Thyroid gland (tissue), 4 donors: Measurements from ENCODE around the gene RNF19B.

Experiments
- CTCF ChIP-seq, 6 experiments: fragments of 200-600 bp in 3 of 6; fragments of 450-650 bp in 3 of 6; sonication (generic) in 3 of 6; IDR thresholded peaks; one replicate each; pipeline ENCODE4 v1.5.1; 2016 to 2019; ENCODE audit warnings: antibody characterized with exemption in 6 of 6, mild to moderate bottlenecking in 2 of 6, inconsistent platforms in 1 of 6, moderate library complexity in 1 of 6
- POLR2A ChIP-seq, 2 donors: fragments of 450-650 bp; IDR thresholded peaks; one replicate each; pipeline ENCODE4 v1.6.1; 2017; ENCODE audit warnings: antibody characterized with exemption in 2 of 2, mild to moderate bottlenecking in 2 of 2, moderate library complexity in 1 of 2

- TF ChIP-seq CTCF (IDR thresholded peaks at IDR 0.05) (no peak), POLR2A (IDR thresholded peaks at IDR 0.05) (no peak)
Measured at GRCh38 chr1:32978854-32979253, 14.2 kb upstream of the RNF19B start.
